ENCODE measurements around the gene SMARCC2.
"Not testable (repeated sequence)": the region's sequence is repeated elsewhere in the genome, so short reads cannot be mapped to it uniquely, and the experiment has no call there.

Gene SMARCC2

GRCh38 chr12:56162468-56163290 lies 26.6 kb downstream of the SMARCC2 start:
- no peak for DNase-seq

GRCh38 chr12:56161690-56162351 lies 27.5 kb downstream of the SMARCC2 start:
- DNase-seq, result no peak

GRCh38 chr12:56160894-56161689 lies 28.2 kb downstream of the SMARCC2 start:
- DNase-seq, result no peak

DNA sequence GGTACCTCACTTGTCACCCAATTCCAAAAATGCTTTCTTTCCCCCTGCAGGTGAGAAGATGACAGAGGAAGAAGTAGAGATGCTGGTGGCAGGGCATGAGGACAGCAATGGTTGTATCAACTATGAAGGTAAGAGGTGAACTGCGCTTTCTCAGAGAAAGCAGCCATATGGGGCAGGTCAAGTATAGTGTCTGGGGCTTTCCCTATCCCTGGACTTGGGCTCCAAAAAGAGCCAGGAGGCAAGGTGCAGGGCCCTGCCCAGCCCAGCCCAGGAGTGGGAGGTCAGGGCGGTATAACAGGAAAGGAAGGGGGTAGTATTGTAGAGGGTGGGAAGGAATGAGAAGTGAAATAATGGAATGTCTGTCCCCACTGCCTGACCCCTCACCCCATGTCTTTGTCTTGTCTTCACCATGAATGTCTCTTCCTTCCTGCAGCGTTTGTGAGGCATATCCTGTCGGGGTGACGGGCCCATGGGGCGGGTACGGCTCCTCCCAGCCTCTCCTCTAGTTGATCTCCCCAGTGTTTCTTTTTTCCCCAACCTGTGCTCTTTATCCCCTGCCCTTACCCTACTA lies 29.0 kb downstream of the SMARCC2 start:
- DNase-seq, result no peak

- no peak for DNase-seq
Measured at GRCh38 chr12:56159482-56160192, 29.6 kb downstream of the SMARCC2 start.

- DNase-seq, result peak in 1 of 2 experiments; percentile 38
Measured at GRCh38 chr12:56158926-56159461, 30.3 kb downstream of the SMARCC2 start.

GRCh38 chr12:56158029-56158925 lies 31.0 kb downstream of the SMARCC2 start, which contains the start of gene MYL6:
Gene MYL6, plus strand, starts transcription at chr12:56158359. Its CDS starts 43 bp downstream, at chr12:56158402.
- DNase-seq, result peak; percentile 95 to 98

DNA sequence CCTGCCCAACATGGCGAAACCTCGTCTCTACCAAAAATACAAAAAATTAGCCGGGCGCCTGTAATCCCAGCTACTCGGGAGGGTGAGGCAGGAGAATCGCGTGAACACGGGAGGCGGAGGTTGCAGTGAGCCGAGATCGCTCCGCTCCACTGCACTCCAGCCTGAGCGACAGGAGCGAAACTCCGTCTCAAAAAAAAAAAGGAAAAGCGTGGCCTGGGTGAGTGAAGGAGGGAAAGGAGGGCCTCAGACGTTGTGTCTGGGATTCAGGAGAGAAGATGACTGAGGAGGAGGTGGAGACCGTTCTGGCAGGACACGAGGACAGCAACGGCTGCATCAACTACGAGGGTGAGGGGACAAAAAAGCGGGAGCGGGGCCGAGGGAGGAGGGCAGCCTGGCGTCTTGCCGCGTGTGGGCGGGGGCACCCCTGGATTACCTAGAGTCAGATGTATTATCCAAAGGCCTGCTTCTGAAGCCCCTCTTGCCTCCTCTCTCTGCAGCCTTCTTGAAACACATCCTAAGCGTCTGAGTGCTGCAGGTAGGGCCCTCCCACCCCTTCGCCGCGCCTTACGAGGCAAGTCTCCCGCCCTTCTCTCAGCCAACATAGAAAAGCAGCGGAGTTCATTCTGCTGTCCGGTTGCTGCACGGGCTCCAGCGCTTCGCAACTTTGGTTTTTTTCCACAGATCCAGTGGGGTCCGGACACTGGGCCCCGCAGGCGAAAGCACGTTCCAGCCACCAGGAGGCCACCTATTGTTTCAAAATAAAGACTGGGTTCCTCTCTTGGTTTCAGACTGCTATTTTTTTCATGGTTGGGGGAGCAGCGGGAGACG lies 31.9 kb downstream of the SMARCC2 start:
- DNase-seq, result peak; percentile 77 to 85

DNA sequence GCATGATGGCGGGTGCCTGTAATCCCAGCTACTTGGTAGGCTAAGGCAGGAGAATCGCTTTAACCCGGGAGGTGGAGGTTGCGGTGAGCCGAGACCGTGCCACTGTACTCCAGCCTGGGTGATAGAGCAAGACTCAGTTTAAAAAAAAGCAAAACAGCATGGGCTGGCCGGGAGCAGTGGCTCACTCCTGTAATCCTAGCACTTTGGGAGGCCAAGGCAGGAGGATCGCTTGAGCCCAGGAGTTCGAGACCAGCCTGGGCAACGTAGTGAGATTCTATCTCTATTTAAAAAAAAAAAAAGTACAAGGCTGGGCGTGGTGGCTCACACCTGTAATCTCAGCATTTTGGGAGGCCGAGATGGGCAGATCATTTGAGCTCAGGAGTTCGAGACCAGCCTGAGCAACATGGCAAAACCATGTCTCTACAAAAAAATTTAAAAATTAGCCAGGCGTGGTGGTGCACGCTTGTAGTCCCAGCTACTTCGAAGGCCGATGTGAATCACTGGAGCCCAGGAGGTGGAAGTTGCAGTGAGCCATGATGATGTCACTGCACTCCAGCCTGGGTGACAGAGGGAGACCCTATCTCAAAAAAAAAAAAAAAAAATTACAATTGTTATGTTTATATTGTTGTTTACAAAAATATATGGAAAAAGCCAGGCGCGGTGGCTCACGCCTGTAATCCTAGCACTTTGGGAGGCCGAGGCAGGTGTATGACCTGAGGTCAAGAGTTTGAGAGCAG lies 32.7 kb downstream of the SMARCC2 start:
- DNase-seq, result not testable (repeated sequence)

DNA sequence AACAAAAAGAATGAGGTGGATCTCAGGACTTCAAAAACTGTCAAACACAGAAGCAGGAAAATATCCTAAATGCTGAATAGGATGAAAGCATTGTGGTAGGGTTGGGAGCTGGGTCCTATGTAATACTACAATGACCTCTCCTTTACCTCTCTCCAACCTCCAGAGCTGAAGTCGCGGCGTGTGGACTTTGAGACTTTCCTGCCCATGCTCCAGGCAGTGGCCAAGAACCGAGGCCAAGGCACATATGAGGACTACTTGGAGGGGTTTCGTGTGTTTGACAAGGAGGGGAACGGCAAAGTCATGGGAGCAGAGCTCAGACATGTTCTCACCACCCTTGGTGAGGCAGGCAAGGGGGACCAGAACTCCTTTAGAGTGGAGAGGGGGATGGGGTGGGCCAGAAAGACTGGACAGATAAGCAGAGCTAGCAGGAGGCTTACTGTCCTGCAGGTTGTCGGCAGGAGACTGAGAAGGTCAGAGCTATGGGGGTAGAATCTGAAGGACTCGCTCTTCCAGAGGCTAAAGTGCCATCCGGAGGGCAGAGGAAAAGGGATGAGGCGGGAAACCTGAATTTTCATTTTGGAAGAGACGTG lies 33.9 kb downstream of the SMARCC2 start:
- DNase-seq, result no peak

- DNase-seq, result no peak
Measured at GRCh38 chr12:56154818-56155217, 34.5 kb downstream of the SMARCC2 start.

- peak; percentile 94 to 97 for DNase-seq
Measured at GRCh38 chr12:56154246-56154771, 35.0 kb downstream of the SMARCC2 start.

GRCh38 chr12:56153678-56154065 lies 35.6 kb downstream of the SMARCC2 start:
- peak; percentile 16 to 59 for DNase-seq

DNA sequence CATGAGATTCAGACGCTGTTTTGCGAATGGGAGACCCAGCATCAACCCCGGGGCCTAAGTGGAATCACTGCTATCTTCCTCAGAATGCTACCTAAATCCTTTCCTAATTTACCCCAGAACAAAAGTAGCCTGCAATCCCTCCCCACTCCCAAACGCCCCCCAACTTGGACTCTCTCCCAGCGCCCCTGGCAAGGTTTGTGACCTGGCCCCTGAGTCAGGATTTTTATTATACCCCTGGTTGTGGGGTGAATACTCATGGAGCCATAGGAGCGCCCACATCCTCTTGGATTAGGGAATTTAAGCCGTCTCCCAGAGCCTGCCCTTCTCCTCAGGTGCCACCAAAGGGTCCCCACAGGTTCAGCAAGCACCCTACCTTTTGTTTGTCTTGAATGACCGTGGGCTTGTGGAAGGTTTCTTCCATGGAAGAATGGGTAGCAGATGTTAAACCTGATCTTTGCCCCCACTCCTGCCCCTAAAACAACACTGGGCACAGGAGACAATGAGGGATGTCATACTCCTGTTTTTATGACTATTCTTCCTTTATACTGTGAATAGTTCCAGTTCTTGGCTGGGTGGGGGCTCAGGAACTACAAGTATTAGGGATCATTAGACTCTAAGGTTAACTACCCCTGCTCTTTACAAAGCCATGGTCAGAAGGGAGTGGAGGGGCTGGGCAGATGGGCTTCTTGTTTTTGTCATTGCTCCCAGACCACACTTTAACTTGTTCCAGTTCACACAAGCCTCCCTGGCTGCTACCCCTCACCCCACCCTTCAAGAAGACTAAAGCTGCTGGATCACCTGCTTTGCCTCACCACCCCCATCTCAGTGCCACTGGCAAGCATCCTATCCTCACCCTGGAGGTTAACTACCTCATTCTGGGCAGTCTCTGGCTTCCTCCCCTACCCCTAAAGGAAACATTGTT lies 36.3 kb downstream of the SMARCC2 start:
- DNase-seq, result peak in 1 of 2 experiments; percentile 25

DNA sequence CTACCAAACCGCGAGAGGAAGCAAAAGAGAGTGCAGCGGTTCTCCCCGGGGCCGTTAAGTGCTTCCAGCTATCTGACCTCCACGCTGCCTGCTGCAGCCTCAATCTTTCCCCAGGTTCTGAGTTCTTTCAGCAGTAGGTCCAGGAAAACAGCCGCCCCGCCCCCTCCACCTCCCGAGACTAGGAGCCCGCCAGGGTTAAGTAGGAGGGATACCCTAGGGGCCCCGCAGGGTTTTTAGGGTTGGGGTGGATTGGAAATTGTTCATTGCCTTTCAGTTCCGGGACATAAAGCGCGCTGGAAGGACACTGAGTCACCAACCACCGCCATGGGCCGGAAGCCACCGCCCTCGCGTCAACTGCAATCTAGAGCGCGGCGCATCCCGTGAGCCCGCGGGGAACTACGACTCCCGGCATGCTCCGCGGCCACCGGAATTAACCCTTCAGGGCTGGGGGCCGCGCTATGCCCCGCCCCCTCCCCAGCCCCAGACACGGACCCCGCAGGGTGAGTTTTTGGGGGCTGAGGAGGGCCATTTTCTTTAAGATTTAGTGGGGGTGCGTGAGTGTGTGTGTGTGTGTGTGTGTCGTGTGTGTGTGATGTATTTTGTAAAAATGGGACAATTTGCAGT lies 37.0 kb downstream of the SMARCC2 start, which contains the start of gene MYL6B:
MYL6B (plus strand) TSS at position 456 of the 624 bp plus-strand sequence. CDS start 1,332 bp downstream, outside the sequence.
- peak; percentile 83 to 85 for DNase-seq

- peak; percentile 17 to 54 for DNase-seq
Measured at GRCh38 chr12:56151672-56152131, 37.6 kb downstream of the SMARCC2 start.

DNA sequence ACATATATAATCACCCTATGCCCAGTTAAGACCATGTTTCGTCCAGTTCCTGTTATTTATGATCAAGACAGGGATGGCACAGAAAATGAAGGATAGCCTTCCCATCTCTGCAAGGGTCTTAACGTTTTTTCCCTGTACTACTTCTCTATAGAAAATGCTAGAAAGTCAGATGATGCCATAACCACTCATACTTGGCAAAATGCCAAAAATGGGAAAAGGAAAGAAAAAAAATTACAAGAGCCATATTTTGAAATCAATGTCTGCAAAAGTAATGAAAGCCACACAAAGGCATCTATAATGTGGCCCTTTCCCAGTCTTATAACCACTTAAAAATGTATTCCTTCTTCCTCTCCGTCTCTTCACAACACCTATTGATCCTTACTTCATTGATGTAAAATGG lies 38.7 kb downstream of the SMARCC2 start:
- no peak for DNase-seq
